IMR-90 (cell line): Measurements from ENCODE around the gene PCBP4. TPM values are rescaled to one million over a fixed set of nuclear protein-coding genes. Genes with fewer than 3 reads are reported as not detected.

Source experiments
- ATAC-seq: fragments of 200-7000 bp; cut with Tn5 transposase; 2 replicates; pipeline ENCODE4 v1.9.1; 2020; ENCODE audit warnings: low read depth, mild to moderate bottlenecking, moderate library complexity
- BruUV-seq: library from RNA; stranded (reverse); fragments of 400-500 nt; replicated peaks from 2 replicates; lab custom pipeline; 2021; lab: Mats Ljungman, UMichigan
- CTCF ChIA-PET: fragments of 300-600 bp; formaldehyde crosslinking; extraction: SDS; loops from one replicate; lab custom pipeline; 2021; ENCODE audit warnings: antibody characterized with exemption; lab: Yijun Ruan, JAX
- POLR2A ChIA-PET: fragments of 300-600 bp; sonication (Branson Sonifier 250); formaldehyde crosslinking; loops from one replicate; lab custom pipeline; 2022; ENCODE audit warnings: antibody characterized with exemption; ENCODE audit not compliant: unreplicated experiment; lab: Charles Lee
- DNase-seq: peaks from one replicate; pipeline ENCODE4 v3.0.0; 2013
- H2AFZ ChIP-seq: replicated peaks from 2 replicates; pipeline ENCODE3; 2013; ENCODE audit warnings: low read length, mild to moderate bottlenecking; ENCODE audit not compliant: poor library complexity
- H2AK5ac ChIP-seq: 2 replicates; pipeline ENCODE4 v1.6.1; 2013; ENCODE audit warnings: low read depth, low read length, inconsistent platforms
- H2AK9ac ChIP-seq: replicated peaks from 2 replicates; pipeline ENCODE3; 2013; ENCODE audit warnings: mild to moderate bottlenecking, low read depth, low read length, moderate library complexity; ENCODE audit not compliant: poor library complexity
- H2BK120ac ChIP-seq: 2 replicates; pipeline ENCODE4 v1.6.1; 2013; ENCODE audit warnings: low read depth, low read length, inconsistent platforms
- H2BK15ac ChIP-seq: 3 replicates; pipeline ENCODE4 v1.6.1; 2013; ENCODE audit warnings: low read depth, low read length, inconsistent platforms
- H2BK20ac ChIP-seq: 2 replicates; pipeline ENCODE4 v1.6.1; 2013; ENCODE audit warnings: low read depth, mild to moderate bottlenecking, inconsistent platforms, low read length, moderate library complexity
- H2BK5ac ChIP-seq: 2 replicates; pipeline ENCODE4 v1.6.1; 2013; ENCODE audit warnings: mild to moderate bottlenecking, low read depth, low read length, inconsistent platforms; ENCODE audit not compliant: poor library complexity, severe bottlenecking
- H3K14ac ChIP-seq: replicated peaks from 2 replicates; pipeline ENCODE4 v1.6.1; 2013; ENCODE audit warnings: low read depth, low read length, inconsistent platforms
- H3K18ac ChIP-seq: 2 replicates; pipeline ENCODE4 v1.6.1; 2013; ENCODE audit warnings: low read depth, low read length, control low read depth
- H3K23ac ChIP-seq: 2 replicates; pipeline ENCODE4 v1.6.1; 2013; ENCODE audit warnings: low read depth, low read length, inconsistent platforms
- H3K27ac ChIP-seq: 2 replicates; pipeline ENCODE4 v1.5.1; 2013; ENCODE audit warnings: mild to moderate bottlenecking, control low read depth, low read length; ENCODE audit not compliant: insufficient read depth
- H3K27me3 ChIP-seq: 2 replicates; pipeline ENCODE4 v1.6.1; 2013; ENCODE audit warnings: low read length; ENCODE audit not compliant: control insufficient read depth, insufficient read depth
- H3K36me3 ChIP-seq: 2 replicates; pipeline ENCODE4 v1.6.1; 2013; ENCODE audit warnings: low read length, mixed read lengths; ENCODE audit not compliant: control insufficient read depth, insufficient read depth
- H3K4ac ChIP-seq: 2 replicates; pipeline ENCODE4 v1.6.1; 2013; ENCODE audit warnings: low read depth, low read length, inconsistent platforms
- H3K4me1 ChIP-seq: 2 replicates; pipeline ENCODE4 v1.6.1; 2013; ENCODE audit warnings: low read length, mixed read lengths; ENCODE audit not compliant: control insufficient read depth, insufficient read depth
- H3K4me2 ChIP-seq: 2 replicates; pipeline ENCODE4 v1.6.1; 2013; ENCODE audit warnings: low read depth, mild to moderate bottlenecking, control low read depth, low read length, moderate library complexity
- H3K4me3 ChIP-seq: 2 replicates; pipeline ENCODE4 v1.5.1; 2013; ENCODE audit warnings: low read depth, mild to moderate bottlenecking, control low read depth, low read length, moderate library complexity; ENCODE audit not compliant: insufficient read depth
- H3K56ac ChIP-seq: 2 replicates; pipeline ENCODE4 v1.6.1; 2013; ENCODE audit warnings: low read length, inconsistent platforms; ENCODE audit not compliant: insufficient read depth; ENCODE audit errors: extremely low read depth
- H3K79me1 ChIP-seq, 2 experiments: 2 replicates each; pipeline ENCODE4 v1.6.1; 2013; ENCODE audit warnings: low read length in 2 of 2, inconsistent platforms in 1 of 2, low read depth in 1 of 2
- H3K9ac ChIP-seq: 2 replicates; pipeline ENCODE4 v1.6.1; 2013; ENCODE audit warnings: low read depth, low read length, control low read depth
- H3K9me1 ChIP-seq: 2 replicates; pipeline ENCODE4 v1.6.1; 2013; ENCODE audit warnings: low read length, inconsistent platforms; ENCODE audit not compliant: insufficient read depth
- H3K9me3 ChIP-seq: 2 replicates; pipeline ENCODE4 v1.6.1; 2013; ENCODE audit warnings: low read length; ENCODE audit not compliant: control insufficient read depth, insufficient read depth
- H4K20me1 ChIP-seq: 2 replicates; pipeline ENCODE4 v1.6.1; 2013; ENCODE audit warnings: low read length, inconsistent platforms; ENCODE audit not compliant: insufficient read depth
- H4K5ac ChIP-seq: 2 replicates; pipeline ENCODE4 v1.6.1; 2013; ENCODE audit warnings: mild to moderate bottlenecking, low read depth, low read length, control low read depth
- H4K8ac ChIP-seq, 2 experiments: 2 replicates each; pipeline ENCODE4 v1.6.1; 2013; ENCODE audit warnings: low read depth in 2 of 2, low read length in 2 of 2, control low read depth in 1 of 2, inconsistent platforms in 1 of 2
- H4K91ac ChIP-seq: 2 replicates; pipeline ENCODE4 v1.6.1; 2013; ENCODE audit warnings: low read depth, low read length, inconsistent platforms; ENCODE audit not compliant: insufficient read depth
- ELK1 ChIP-seq: fragments of 150-350 bp; IDR thresholded peaks from 2 replicates; pipeline ENCODE4 v1.6.1; 2016; ENCODE audit warnings: low read depth, mild to moderate bottlenecking, low read length, moderate library complexity, borderline replicate concordance
- FOS ChIP-seq: fragments of 150-350 bp; IDR thresholded peaks from 2 replicates; pipeline ENCODE4 v1.6.1; 2016; ENCODE audit warnings: low read depth, low read length
- MAZ ChIP-seq: IDR thresholded peaks from 2 replicates; pipeline ENCODE4 v1.6.1; 2012; ENCODE audit warnings: low read depth, mild to moderate bottlenecking, low read length, improper control_type of control experiment, moderate library complexity, borderline replicate concordance
- POLR2A ChIP-seq: IDR thresholded peaks from 2 replicates; pipeline ENCODE4 v1.6.1; 2012; ENCODE audit warnings: mild to moderate bottlenecking, low read depth, low read length
- RAD21 ChIP-seq: IDR thresholded peaks from 2 replicates; pipeline ENCODE4 v1.6.1; 2012; ENCODE audit warnings: low read length, improper control_type of control experiment
- RFX5 ChIP-seq: IDR thresholded peaks from 2 replicates; pipeline ENCODE4 v1.8.0; 2012; ENCODE audit warnings: low read depth, mild to moderate bottlenecking, low read length, moderate library complexity
- WGBS, 2 experiments: methylation state at CpG; one replicate each; pipeline versions ENCODE4 v1.1.5 to v1.1.7; 2013; ENCODE audit warnings: missing lambda C conversion rate in 2 of 2; ENCODE audit not compliant: insufficient read length in 1 of 2; ENCODE audit errors: extremely low coverage in 2 of 2; 5-methylcytosine and 5-hydroxymethylcytosine counted together
- dilution Hi-C: fragments of 300-500 bp; cut with HindIII; formaldehyde crosslinking; loops from one replicate; pipeline ENCODE4 v1.14.3; 2018; ENCODE audit warnings: low sequenced_read_pairs; ENCODE audit not compliant: unreplicated experiment
- in situ Hi-C: fragments of 300-500 bp; cut with MboI; formaldehyde crosslinking; loops from 3 replicates; pipeline ENCODE4 v1.14.3; 2019; ENCODE audit warnings: low sequenced_read_pairs, inconsistent platforms, mixed read lengths
- intact Hi-C: fragments of 100-400 bp; cut with micrococcal nuclease; formaldehyde crosslinking; loops from 2 replicates; pipeline ENCODE4 v1.10.0; 2022
- polyA plus RNA-seq, 3 experiments: library from polyadenylated mRNA; depleted of rRNA; stranded (reverse); fragments of >200 nt; gene quantifications; 2 replicates each; pipeline ENCODE4 v1.2.3, GENCODE V29; 2012; ENCODE audit warnings: low replicate concordance in 1 of 3
- total RNA-seq: library from RNA; depleted of rRNA; stranded (reverse); fragments of >200 nt; gene quantifications from 2 replicates; pipeline ENCODE4 v1.2.3, GENCODE V29; 2012

The PCBP4 gene
- total and polyA plus RNA-seq, 2 of the 4 experiments (the other 2 are of a cell fraction) = 70.8 to 110 TPM

- Histone ChIP-seq H2AFZ (no peak overlapping the region), H2AK9ac (no peak overlapping the region), H3K4me1 (no peaks in the 10 kb centered on the region), H3K27ac (no peak overlapping the region), H4K20me1 (no peaks in the 10 kb centered on the region), H3K4me3 (no peak overlapping the region), H4K5ac (no peak overlapping the region), H3K18ac (no peak overlapping the region), H4K91ac (no peak overlapping the region), H2AK5ac (no peak overlapping the region), H2BK15ac (no peak overlapping the region), H3K23ac (no peak overlapping the region), H2BK20ac (no peak overlapping the region), H3K4me2 (no peak overlapping the region), H3K9me1 (no peaks in the 10 kb centered on the region), H3K14ac (no peak overlapping the region), H3K9me3 (no peaks in the 10 kb centered on the region), H2BK120ac (no peak overlapping the region), H3K56ac (no peak overlapping the region), H3K9ac (no peak overlapping the region), H3K27me3 (no peaks in the 10 kb centered on the region), H3K4ac (no peak overlapping the region), H3K36me3 (peaks cover 14% of the 10 kb centered on the region), H3K79me1 (no peaks in the 10 kb centered on the region), H2BK5ac (no peak overlapping the region), H4K8ac (no peak overlapping the region)
- in situ Hi-C loops (loop anchor here (25.0 kb wide), 1 partner anchor 541 kb away; the partner anchor contains the start of genes MANF and RBM15B), dilution Hi-C loops (no loop called here), intact Hi-C loops (loop anchor here (10.0 kb wide), 1 partner anchor 594 kb away; no protein-coding TSS in a partner anchor)
- POLR2A ChIA-PET = no interaction called here
- CTCF ChIA-PET = no interaction called here
- BruUV-seq = no TSS peak
- TF ChIP-seq RFX5 = no peak
- no peak for TF ChIP-seq RAD21
- no peak for TF ChIP-seq ELK1
- no peak for TF ChIP-seq FOS
- no peak for TF ChIP-seq MAZ
- TF ChIP-seq POLR2A = no peak
- ATAC-seq = no peak
- WGBS, 2 experiments = 80% methylated on average over 1 of the region's 7 CpGs; no CpG with 5 or more reads in 1 of the 2 experiments
- DNase-seq = no peak
Observed at GRCh38 chr3:51928438-51928837, 38.8 kb downstream of the PCBP4 start.
